GM06990 (cell line): ENCODE results near the gene CASP12.

ENCODE experiments used
- DNase-seq: peaks from one replicate; pipeline ENCODE4 v3.0.0-alpha.2; 2011; ENCODE audit not compliant: insufficient read length; ENCODE audit errors: extremely low read depth
- H3K27me3 ChIP-seq: replicated peaks from 2 replicates; pipeline ENCODE4 v1.6.0; 2011; ENCODE audit warnings: low read length; ENCODE audit not compliant: control insufficient read depth, insufficient read depth
- H3K36me3 ChIP-seq: 2 replicates; pipeline ENCODE4 v1.5.1; 2011; ENCODE audit warnings: low read length; ENCODE audit not compliant: control insufficient read depth, insufficient read depth
- H3K4me3 ChIP-seq: replicated peaks from 2 replicates; pipeline ENCODE4 v1.5.1; 2011; ENCODE audit warnings: low read depth, mild to moderate bottlenecking, control low read depth, low read length
- TF ChIP-seq, protein P1 (sequence below): IDR thresholded peaks from 2 replicates; pipeline ENCODE4 v1.5.1; 2011; ENCODE audit warnings: low read length, control low read depth, mild to moderate bottlenecking, inconsistent platforms; ENCODE audit not compliant: insufficient read depth, poor library complexity, severe bottlenecking

The CASP12 gene

GRCh38 chr11:104883342-104883741, 14.9 kb downstream of the CASP12 start:
- TF ChIP-seq, protein P1, sequence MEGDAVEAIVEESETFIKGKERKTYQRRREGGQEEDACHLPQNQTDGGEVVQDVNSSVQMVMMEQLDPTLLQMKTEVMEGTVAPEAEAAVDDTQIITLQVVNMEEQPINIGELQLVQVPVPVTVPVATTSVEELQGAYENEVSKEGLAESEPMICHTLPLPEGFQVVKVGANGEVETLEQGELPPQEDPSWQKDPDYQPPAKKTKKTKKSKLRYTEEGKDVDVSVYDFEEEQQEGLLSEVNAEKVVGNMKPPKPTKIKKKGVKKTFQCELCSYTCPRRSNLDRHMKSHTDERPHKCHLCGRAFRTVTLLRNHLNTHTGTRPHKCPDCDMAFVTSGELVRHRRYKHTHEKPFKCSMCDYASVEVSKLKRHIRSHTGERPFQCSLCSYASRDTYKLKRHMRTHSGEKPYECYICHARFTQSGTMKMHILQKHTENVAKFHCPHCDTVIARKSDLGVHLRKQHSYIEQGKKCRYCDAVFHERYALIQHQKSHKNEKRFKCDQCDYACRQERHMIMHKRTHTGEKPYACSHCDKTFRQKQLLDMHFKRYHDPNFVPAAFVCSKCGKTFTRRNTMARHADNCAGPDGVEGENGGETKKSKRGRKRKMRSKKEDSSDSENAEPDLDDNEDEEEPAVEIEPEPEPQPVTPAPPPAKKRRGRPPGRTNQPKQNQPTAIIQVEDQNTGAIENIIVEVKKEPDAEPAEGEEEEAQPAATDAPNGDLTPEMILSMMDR: no peak
- H3K36me3 ChIP-seq: no peaks in the 10 kb centered on the region
- H3K27me3 ChIP-seq: no peaks in the 10 kb centered on the region
- DNase-seq: no peak
- H3K4me3 ChIP-seq: no peak overlapping the region

GRCh38 chr11:104881117-104881794, 17.0 kb downstream of the CASP12 start:
- TF ChIP-seq, protein P1: no peak
- Histone ChIP-seq H3K36me3 (no peaks in the 10 kb centered on the region), H3K4me3 (no peak overlapping the region), H3K27me3 (no peaks in the 10 kb centered on the region)
- peak; percentile 30 for DNase-seq

- TF ChIP-seq, protein P1: no peak
- H3K36me3 ChIP-seq: no peaks in the 10 kb centered on the region
- H3K27me3 ChIP-seq: no peaks in the 10 kb centered on the region
Observed at GRCh38 chr11:104879514-104880190, 18.6 kb downstream of the CASP12 start.

DNA sequence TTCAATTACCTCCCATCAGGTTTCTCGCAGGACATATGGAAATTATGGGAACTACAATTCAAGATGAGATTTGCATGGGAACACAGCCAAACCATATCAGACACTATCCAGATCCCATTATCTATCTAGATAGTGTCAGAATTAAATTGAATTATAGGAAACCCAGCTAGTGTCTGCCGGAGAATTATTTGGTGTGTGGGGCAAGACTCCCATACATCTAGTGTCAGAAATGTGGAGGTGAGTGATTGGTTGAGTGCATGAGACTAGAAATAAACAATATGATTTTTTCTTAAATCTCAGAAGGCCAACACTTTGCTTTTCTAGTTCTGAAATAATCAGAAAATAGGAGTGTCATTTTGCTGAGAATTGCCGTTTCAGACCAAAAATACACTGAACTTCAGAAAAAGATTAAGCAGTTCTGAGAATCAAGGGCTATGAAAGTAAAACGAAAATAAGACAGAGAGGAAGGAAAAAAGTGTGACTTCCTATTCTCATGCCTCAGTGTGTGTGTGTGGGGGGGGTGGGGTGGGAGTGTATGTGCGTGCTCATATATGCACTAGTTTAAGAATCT, 21.3 kb downstream of the CASP12 start:
- no peaks in the 10 kb centered on the region for H3K36me3 ChIP-seq
- H3K27me3 ChIP-seq: no peaks in the 10 kb centered on the region
- peak; percentile 23 for DNase-seq
- H3K4me3 ChIP-seq: no peak overlapping the region
- TF ChIP-seq, protein P1: no peak

More at GRCh38 chr11:104879514-104880190, 18.6 kb downstream of the CASP12 start:
- no peak for DNase-seq
- H3K4me3 ChIP-seq: no peak overlapping the region

DNA sequence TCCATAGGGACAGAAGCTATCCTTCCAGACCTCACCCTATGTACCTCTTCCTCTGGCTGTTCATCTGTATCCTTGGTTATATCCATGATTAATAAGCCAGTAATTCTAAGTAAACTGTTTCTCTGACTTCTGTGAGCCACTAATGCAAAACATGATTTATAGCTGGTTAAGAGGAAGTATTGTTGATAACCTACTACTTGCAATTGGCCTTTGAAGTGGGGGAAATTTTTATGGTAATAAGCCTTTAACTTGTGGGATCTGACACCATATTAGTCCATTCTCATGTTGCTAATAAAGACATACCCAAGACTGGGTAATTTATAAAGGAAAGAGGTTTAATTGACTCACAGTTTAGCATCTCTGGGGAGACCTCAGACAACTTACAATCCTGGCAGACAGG, 21.9 kb downstream of the CASP12 start:
- no peak for DNase-seq
- no peaks in the 10 kb centered on the region for H3K27me3 ChIP-seq
- no peak overlapping the region for H3K4me3 ChIP-seq
- TF ChIP-seq, protein P1: no peak
- no peaks in the 10 kb centered on the region for H3K36me3 ChIP-seq
